HCT116 (cell line): ENCODE results near the gene PCDH18. TPM values are rescaled to one million over a fixed set of nuclear protein-coding genes. Genes with fewer than 3 reads are reported as not detected.

Experiments
- ATAC-seq: fragments of 200-7000 bp; cut with Tn5 transposase; 2 replicates; pipeline ENCODE4 v1.9.1; 2020; ENCODE audit warnings: mild to moderate bottlenecking, moderate library complexity
- BruUV-seq: library from RNA; stranded (reverse); fragments of 400-500 nt; replicated peaks from 2 replicates; lab custom pipeline; 2021; lab: Mats Ljungman, UMichigan
- CTCF ChIA-PET: fragments of 300-600 bp; sonication (Branson Sonifier 250); formaldehyde crosslinking; loops from one replicate; lab custom pipeline; 2021; ENCODE audit warnings: antibody characterized with exemption; lab: Charles Lee
- POLR2A ChIA-PET: fragments of 300-600, 350-600 bp; sonication (Branson Sonifier 250); formaldehyde crosslinking; loops from one replicate; lab custom pipeline; 2021; ENCODE audit warnings: antibody characterized with exemption; lab: Charles Lee
- RAD21 ChIA-PET, 2 experiments: fragments of 300-600 bp; sonication (Branson Sonifier 250); formaldehyde crosslinking; loops; one replicate each; lab custom pipeline; 2023; ENCODE audit warnings: low total read pairs in 2 of 2; ENCODE audit not compliant: uncharacterized antibody in 2 of 2, unreplicated experiment in 2 of 2, low non-redundant PET in 1 of 2; lab: Charles Lee
- DNase-seq: peaks from one replicate; pipeline ENCODE4 v3.0.0-alpha.2; 2010; ENCODE audit warnings: low read depth, low spot score
- H2AFZ ChIP-seq: fragments of 200-600 bp; shearing (Covaris generic), sonication (generic); 2 replicates; pipeline ENCODE4 v1.6.1; 2017; ENCODE audit warnings: low read depth, mixed run types, mixed read lengths, antibody characterized with exemption, low read length; ENCODE audit not compliant: poor library complexity, severe bottlenecking
- H3K27ac ChIP-seq: 2 replicates; pipeline ENCODE4 v1.5.1; 2012; ENCODE audit warnings: low read depth, low read length
- H3K27me3 ChIP-seq: fragments of 200-600 bp; sonication (generic); 2 replicates; pipeline ENCODE4 v1.6.1; 2016; ENCODE audit warnings: mixed run types, low read length, mixed read lengths; ENCODE audit not compliant: insufficient read depth
- H3K36me3 ChIP-seq, 2 experiments: fragments of 200-500 bp in 1 of 2; fragments of 200-600 bp in 1 of 2; sonication (Bioruptor generic) in 1 of 2; sonication (generic) in 1 of 2; 2 replicates each; pipeline versions ENCODE4 v1.5.1 to v1.6.1; 2014 to 2016; ENCODE audit warnings: low read length in 2 of 2, inconsistent platforms in 1 of 2, mixed read lengths in 1 of 2, mixed run types in 1 of 2; ENCODE audit not compliant: insufficient read depth in 2 of 2, control insufficient read depth in 1 of 2
- H3K4me1 ChIP-seq, 2 experiments: fragments of 200-600 bp in 1 of 2; sonication (generic) in 1 of 2; 2 replicates each; pipeline versions ENCODE4 v1.5.1 to v1.6.1; 2012 to 2017; ENCODE audit warnings: low read length in 2 of 2, inconsistent platforms in 1 of 2, mild to moderate bottlenecking in 1 of 2, mixed read lengths in 1 of 2, mixed run types in 1 of 2, moderate library complexity in 1 of 2; ENCODE audit not compliant: insufficient read depth in 2 of 2, control insufficient read depth in 1 of 2
- H3K4me2 ChIP-seq: fragments of 200-600 bp; sonication (generic); 2 replicates; pipeline ENCODE4 v1.6.1; 2017; ENCODE audit warnings: mixed run types, low read length, mixed read lengths
- H3K4me3 ChIP-seq, 2 experiments: fragments of 200-600 bp in 1 of 2; sonication (generic) in 1 of 2; replicated peaks in 1 of 2; 2 replicates each; pipeline ENCODE4 v1.5.1; 2011 to 2016; ENCODE audit warnings: low read length in 2 of 2, control low read depth in 1 of 2, low read depth in 1 of 2, mild to moderate bottlenecking in 1 of 2, mixed read lengths in 1 of 2, mixed run types in 1 of 2
- H3K79me2 ChIP-seq: fragments of 200-600 bp; sonication (generic); 2 replicates; pipeline ENCODE4 v1.6.1; 2017; ENCODE audit warnings: mild to moderate bottlenecking, mixed run types, low read length, moderate library complexity, mixed read lengths; ENCODE audit not compliant: insufficient read depth
- H3K9ac ChIP-seq: fragments of 200-600 bp; sonication (generic); 2 replicates; pipeline ENCODE4 v1.6.1; 2016; ENCODE audit warnings: low read length, mixed read lengths
- H3K9me2 ChIP-seq: fragments of 200-600 bp; sonication (generic), shearing (Covaris generic); 2 replicates; pipeline ENCODE4 v1.6.1; 2017; ENCODE audit warnings: mixed run types, mild to moderate bottlenecking, moderate library complexity; ENCODE audit not compliant: insufficient read depth
- H3K9me3 ChIP-seq, 2 experiments: fragments of 200-500 bp in 1 of 2; fragments of 200-600 bp in 1 of 2; sonication (Bioruptor generic) in 1 of 2; sonication (generic) in 1 of 2; 2 replicates each; pipeline ENCODE4 v1.6.1; 2014 to 2017; ENCODE audit warnings: low read length in 2 of 2, mixed read lengths in 2 of 2, inconsistent platforms in 1 of 2, low read depth in 1 of 2, mild to moderate bottlenecking in 1 of 2, mixed run types in 1 of 2, moderate library complexity in 1 of 2; ENCODE audit not compliant: control insufficient read depth in 1 of 2, insufficient read depth in 1 of 2
- H4K20me1 ChIP-seq: fragments of 200-600 bp; sonication (generic), shearing (Covaris generic); 2 replicates; pipeline ENCODE4 v1.6.1; 2017; ENCODE audit warnings: mixed run types, mild to moderate bottlenecking, moderate library complexity; ENCODE audit not compliant: insufficient read depth
- CBX3 ChIP-seq: IDR thresholded peaks from 2 replicates; pipeline ENCODE4 v1.6.1; 2012; ENCODE audit warnings: low read depth
- CEBPB ChIP-seq: IDR thresholded peaks from 2 replicates; pipeline ENCODE4 v1.6.1; 2012; ENCODE audit warnings: low read depth
- EGR1 ChIP-seq: IDR thresholded peaks from 2 replicates; pipeline ENCODE4 v1.6.1; 2012; ENCODE audit warnings: low read depth
- EZH2 ChIP-seq: fragments of 200-600 bp; sonication (generic); IDR thresholded peaks from 2 replicates; pipeline ENCODE4 v1.6.1; 2017; ENCODE audit warnings: antibody characterized with exemption, mixed run types
- EZH2phosphoT487 ChIP-seq: fragments of 200-600 bp; IDR thresholded peaks from 2 replicates; pipeline ENCODE4 v1.6.1; 2018; ENCODE audit warnings: antibody characterized with exemption, borderline replicate concordance
- FOSL1 ChIP-seq: IDR thresholded peaks from 2 replicates; pipeline ENCODE4 v1.6.1; 2012; ENCODE audit warnings: low read depth
- JUND ChIP-seq: IDR thresholded peaks from 2 replicates; pipeline ENCODE4 v1.6.1; 2012
- RAD21 ChIP-seq: IDR thresholded peaks from 2 replicates; pipeline ENCODE4 v1.6.1; 2012; ENCODE audit warnings: low read depth, mild to moderate bottlenecking
- REST ChIP-seq: IDR thresholded peaks from 2 replicates; pipeline ENCODE4 v1.6.1; 2012; ENCODE audit warnings: low read depth
- SP1 ChIP-seq: IDR thresholded peaks from 2 replicates; pipeline ENCODE4 v1.6.1; 2012; ENCODE audit warnings: low read depth
- TCF7L2 ChIP-seq: IDR thresholded peaks from 2 replicates; pipeline ENCODE4 v1.7.0; 2011; ENCODE audit warnings: borderline replicate concordance, inconsistent platforms; ENCODE audit not compliant: insufficient read depth, insufficient read length; ENCODE audit errors: extremely low read depth
- ZNF274 ChIP-seq: fragments of 200-500 bp; sonication (Bioruptor generic); IDR thresholded peaks from 2 replicates; pipeline ENCODE4 v1.6.1; 2014; ENCODE audit warnings: mild to moderate bottlenecking, low read depth, low read length, inconsistent platforms
- intact Hi-C: fragments of 100-400 bp; cut with micrococcal nuclease; formaldehyde crosslinking; loops from 2 replicates; pipeline ENCODE4 v1.10.0; 2022
- total RNA-seq: library from RNA; stranded (reverse); gene quantifications from one replicate; pipeline ENCODE4 v1.2.1, GENCODE V29; 2021; ENCODE audit not compliant: unreplicated experiment

Gene PCDH18
- total RNA-seq, 1 experiment from 2014 or later, result 0.17 TPM

GRCh38 chr4:137510557-137511265, 21.6 kb downstream of the PCDH18 start:
- H3K4me1 ChIP-seq, result peaks cover 13 to 24% of the 10 kb centered on the region in 2 experiments
- peak overlapping the region in 1 of 2 experiments; percentile 41; a peak in 2 of 4 replicates for H3K4me3 ChIP-seq
- no peak for TF ChIP-seq EZH2phosphoT487
- TF ChIP-seq JUND, result peak; percentile 81
- TF ChIP-seq FOSL1, result peak; percentile 93
- TF ChIP-seq CBX3, result no peak
- TF ChIP-seq SP1, result peak; percentile 21; the same call in 1 of the 2 replicates
- 0 out of 2 replicates have a peak, but pooled peaks have one; percentile 3 for TF ChIP-seq RAD21
- TF ChIP-seq CEBPB, result peak; percentile 38
- no peak for TF ChIP-seq TCF7L2
- TF ChIP-seq, all 23 proteins: peak for 5
- DNase-seq, result peak; percentile 62
- H3K9me3 ChIP-seq, result no peaks in the 10 kb centered on the region
- intact Hi-C loops, result no loop called here
- RAD21 ChIA-PET, result no interaction called here
- peak; percentile 86 for ATAC-seq
- no peak overlapping the region for H3K9ac ChIP-seq
- H3K36me3 ChIP-seq, result no peaks in the 10 kb centered on the region
- CTCF ChIA-PET, result interaction anchor here (1.4 kb wide), 1 partner anchor 12 kb away, joined by 3 read pairs; no protein-coding TSS in a partner anchor
- H3K9me2 ChIP-seq, result no peaks in the 10 kb centered on the region
- no TSS peak for BruUV-seq
- H2AFZ ChIP-seq, result peak overlapping the region; percentile 89
- peak overlapping the region; percentile 64 for H3K4me2 ChIP-seq
- POLR2A ChIA-PET, result no interaction called here
- no peaks in the 10 kb centered on the region for H4K20me1 ChIP-seq
- H3K79me2 ChIP-seq, result no peaks in the 10 kb centered on the region
- H3K27me3 ChIP-seq, result no peaks in the 10 kb centered on the region
- H3K27ac ChIP-seq, result peak overlapping the region; percentile 28; the same call in 1 of the 2 replicates

DNA sequence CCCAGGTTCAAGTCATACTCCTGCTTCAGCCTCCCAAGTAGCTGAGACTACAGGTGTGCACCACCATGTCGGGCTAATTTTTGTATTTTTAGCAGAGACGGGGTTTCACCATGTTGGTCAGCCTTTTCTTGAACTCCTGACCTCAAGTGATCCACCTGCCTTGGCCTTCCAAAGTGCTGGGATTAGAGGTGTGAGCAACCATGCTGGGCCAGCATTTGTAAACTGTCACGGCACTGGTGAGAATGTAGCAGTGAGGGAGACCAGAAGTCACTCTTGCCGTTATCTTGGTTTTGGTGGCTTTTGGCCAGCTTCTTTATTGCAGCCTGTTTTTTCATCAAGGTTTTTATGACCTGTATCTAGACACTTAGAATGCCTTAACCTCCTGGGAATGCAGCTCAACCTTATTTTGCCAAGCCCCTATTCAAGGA, 22.4 kb downstream of the PCDH18 start:
- DNase-seq (peak; percentile 24), ATAC-seq (peak; percentile 46)
- no peaks in the 10 kb centered on the region for H3K36me3 ChIP-seq
- no peaks in the 10 kb centered on the region for H3K9me2 ChIP-seq
- RAD21 ChIA-PET, result no interaction called here
- no peaks in the 10 kb centered on the region for H4K20me1 ChIP-seq
- POLR2A ChIA-PET, result no interaction called here
- no peak overlapping the region for H3K4me3 ChIP-seq
- no peak overlapping the region for H3K9ac ChIP-seq
- H2AFZ ChIP-seq, result peak overlapping the region; percentile 89
- H3K4me2 ChIP-seq, result peak overlapping the region; percentile 11; the same call in 1 of the 2 replicates
- H3K27ac ChIP-seq, result no peak overlapping the region
- BruUV-seq, result no TSS peak
- TF ChIP-seq EZH2, result no peak
- TF ChIP-seq EGR1, result no peak
- TF ChIP-seq TCF7L2, result no peak
- no peak for TF ChIP-seq REST
- no peak for TF ChIP-seq ZNF274
- TF ChIP-seq, all 23 proteins: peak for 0
- H3K4me1 ChIP-seq, result peaks cover 13 to 24% of the 10 kb centered on the region in 2 experiments
- intact Hi-C loops, result no loop called here
- CTCF ChIA-PET, result no interaction called here
- no peaks in the 10 kb centered on the region for H3K9me3 ChIP-seq
- H3K79me2 ChIP-seq, result no peaks in the 10 kb centered on the region
- H3K27me3 ChIP-seq, result no peaks in the 10 kb centered on the region
